ENCODE measurements around the gene KLHL18. TPM values are rescaled to one million over a fixed set of nuclear protein-coding genes. Genes with fewer than 3 reads are reported as not detected.
A peak's percentile ranks its signal among the peaks of the same experiment; 100 is the strongest.

KLHL18 gene
- total and polyA plus RNA-seq, 12 donors = 10.6 to 62.1 (median 28.3) TPM

DNA sequence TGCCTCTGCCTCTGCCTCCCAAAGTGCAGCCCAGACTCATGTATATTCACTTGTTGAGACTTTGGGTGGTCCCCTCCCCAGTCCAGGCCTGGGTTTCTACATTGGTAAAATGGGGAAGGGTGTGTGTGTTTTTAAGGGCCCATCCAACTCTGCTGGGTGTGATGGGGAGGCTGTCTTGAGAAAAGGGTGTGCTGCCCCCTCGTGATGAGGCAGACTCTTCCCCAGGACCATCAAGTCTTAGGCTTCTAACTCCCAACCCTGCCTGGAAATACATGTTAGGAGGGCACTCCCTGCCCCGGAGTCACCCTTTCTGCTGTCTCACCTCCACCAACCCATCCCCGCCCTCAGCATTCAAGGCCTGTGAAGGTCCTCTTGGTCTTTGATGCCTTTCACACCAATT is 93.6 kb downstream of the KLHL18 start:
- Histone ChIP-seq H3K27ac (no peak overlapping the region), H3K9me3 (replicated peaks in 1 of 3) (no peaks in the 10 kb centered on the region), H3K4me3 (no peak overlapping the region), H3K36me3 (replicated peaks in 1 of 2) (no peaks in the 10 kb centered on the region), H3K4me1 (replicated peaks in 1 of 2) (peaks cover 8 to 15% of the 10 kb centered on the region in 2 donors), H3K27me3 (no peaks in the 10 kb centered on the region)
- no peak for DNase-seq
- intact Hi-C loops (cut with DNase I) = no loop called here
- no peak for TF ChIP-seq POLR2A (IDR thresholded peaks at IDR 0.05)
- TF ChIP-seq, protein P1, sequence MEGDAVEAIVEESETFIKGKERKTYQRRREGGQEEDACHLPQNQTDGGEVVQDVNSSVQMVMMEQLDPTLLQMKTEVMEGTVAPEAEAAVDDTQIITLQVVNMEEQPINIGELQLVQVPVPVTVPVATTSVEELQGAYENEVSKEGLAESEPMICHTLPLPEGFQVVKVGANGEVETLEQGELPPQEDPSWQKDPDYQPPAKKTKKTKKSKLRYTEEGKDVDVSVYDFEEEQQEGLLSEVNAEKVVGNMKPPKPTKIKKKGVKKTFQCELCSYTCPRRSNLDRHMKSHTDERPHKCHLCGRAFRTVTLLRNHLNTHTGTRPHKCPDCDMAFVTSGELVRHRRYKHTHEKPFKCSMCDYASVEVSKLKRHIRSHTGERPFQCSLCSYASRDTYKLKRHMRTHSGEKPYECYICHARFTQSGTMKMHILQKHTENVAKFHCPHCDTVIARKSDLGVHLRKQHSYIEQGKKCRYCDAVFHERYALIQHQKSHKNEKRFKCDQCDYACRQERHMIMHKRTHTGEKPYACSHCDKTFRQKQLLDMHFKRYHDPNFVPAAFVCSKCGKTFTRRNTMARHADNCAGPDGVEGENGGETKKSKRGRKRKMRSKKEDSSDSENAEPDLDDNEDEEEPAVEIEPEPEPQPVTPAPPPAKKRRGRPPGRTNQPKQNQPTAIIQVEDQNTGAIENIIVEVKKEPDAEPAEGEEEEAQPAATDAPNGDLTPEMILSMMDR (IDR thresholded peaks at IDR 0.05) = no peak
- WGBS, 4 donors = 85 to 92% (median 86%) methylated on average over 3 of the region's 3 CpGs

DNA sequence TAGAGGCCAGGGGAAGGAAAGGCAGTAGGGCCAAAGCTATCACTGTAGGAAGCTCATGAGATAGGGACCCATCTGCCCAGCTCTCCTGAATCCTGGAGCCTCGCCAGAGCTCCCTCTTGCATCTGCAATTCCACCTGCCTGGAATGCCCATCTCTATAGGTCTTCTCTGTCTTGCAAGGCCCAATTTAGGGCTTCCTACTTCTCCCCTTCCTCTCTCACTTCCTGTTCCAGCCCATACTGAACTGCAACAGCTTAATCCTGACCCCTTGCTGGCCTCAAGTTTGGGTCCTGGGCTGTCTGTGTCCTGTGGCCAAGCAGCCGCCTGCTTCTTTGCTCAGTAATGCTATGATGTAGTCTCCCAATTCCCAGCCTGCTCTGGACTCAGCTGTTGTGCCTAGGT is 94.4 kb downstream of the KLHL18 start:
- Histone ChIP-seq H3K36me3 (replicated peaks in 1 of 2) (no peaks in the 10 kb centered on the region), H3K27me3 (no peaks in the 10 kb centered on the region), H3K4me1 (replicated peaks in 1 of 2) (peaks cover 8 to 21% of the 10 kb centered on the region in 2 donors), H3K27ac (no peak overlapping the region), H3K4me3 (no peak overlapping the region), H3K9me3 (replicated peaks in 1 of 3) (no peaks in the 10 kb centered on the region)
- intact Hi-C loops (cut with DNase I) = no loop called here
- no peak for TF ChIP-seq POLR2A (IDR thresholded peaks at IDR 0.05)
- TF ChIP-seq, protein P1 (IDR thresholded peaks at IDR 0.05) = no peak
- WGBS, 4 donors = 61 to 89% (median 77%) methylated on average over 2 of the region's 2 CpGs
- DNase-seq = no peak

DNA sequence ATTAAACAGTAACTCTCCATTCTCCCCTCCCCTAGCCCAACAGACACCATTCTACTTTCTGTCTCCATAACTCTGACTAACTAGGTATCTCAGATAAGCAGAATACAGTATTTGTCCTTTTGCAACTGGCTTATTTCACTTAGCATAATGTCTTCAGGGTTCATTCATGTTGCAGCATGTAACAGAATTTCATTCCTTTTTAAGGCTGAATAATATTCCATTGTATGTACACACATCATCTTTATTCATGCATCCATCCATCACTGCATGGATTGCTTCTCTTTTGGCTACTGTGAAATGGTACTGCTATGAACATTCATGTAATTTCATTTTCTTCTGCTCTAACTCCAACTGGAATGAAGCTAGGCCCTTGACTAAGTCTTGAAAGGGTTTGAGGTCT is 96.1 kb downstream of the KLHL18 start:
- H3K9me3 ChIP-seq (replicated peaks in 1 of 3) = no peaks in the 10 kb centered on the region
- H3K27me3 ChIP-seq = no peaks in the 10 kb centered on the region
- no peak overlapping the region for H3K27ac ChIP-seq
- H3K36me3 ChIP-seq (replicated peaks in 1 of 2) = no peaks in the 10 kb centered on the region
- intact Hi-C loops (cut with DNase I) = no loop called here
- H3K4me3 ChIP-seq = no peak overlapping the region
- no peak for DNase-seq
- TF ChIP-seq, protein P1 (IDR thresholded peaks at IDR 0.05) = no peak
- no peak for TF ChIP-seq POLR2A (IDR thresholded peaks at IDR 0.05)
- H3K4me1 ChIP-seq (replicated peaks in 1 of 2) = peaks cover 8 to 33% of the 10 kb centered on the region in 2 donors

DNA sequence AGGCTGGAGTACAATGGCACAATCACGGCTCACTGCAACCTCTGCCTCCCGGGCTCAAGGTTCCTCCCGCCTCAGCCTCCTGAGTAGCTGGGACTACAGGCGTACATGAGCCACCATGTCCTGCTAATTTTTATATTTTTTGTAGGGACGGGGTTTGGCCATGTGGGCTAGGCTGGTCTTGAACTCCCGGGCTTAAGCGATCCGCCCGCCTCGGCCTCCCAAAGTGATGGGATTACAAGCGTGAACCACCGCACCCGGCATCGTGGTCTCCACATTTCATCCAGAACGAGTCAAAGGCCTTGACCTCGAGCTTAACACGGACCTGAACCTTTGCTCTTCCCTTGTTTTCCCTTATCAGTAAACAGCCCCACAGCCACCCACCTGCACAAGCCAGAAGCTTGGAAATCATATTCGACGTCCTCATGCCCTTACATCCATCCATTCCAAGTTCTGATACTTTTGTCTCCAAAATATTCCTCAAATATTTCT is 96.7 kb downstream of the KLHL18 start:
- intact Hi-C loops (cut with DNase I) = no loop called here
- Histone ChIP-seq H3K4me1 (replicated peaks in 1 of 2) (peaks cover 8 to 33% of the 10 kb centered on the region in 2 donors), H3K36me3 (replicated peaks in 1 of 2) (no peaks in the 10 kb centered on the region), H3K27me3 (no peaks in the 10 kb centered on the region), H3K9me3 (replicated peaks in 1 of 3) (no peaks in the 10 kb centered on the region), H3K27ac (peak overlapping the region in 1 of 5 donors; percentile 99), H3K4me3 (peak overlapping the region in 1 of 4 donors; percentile 76)
- TF ChIP-seq, protein P1 (IDR thresholded peaks at IDR 0.05) = no peak
- no peak for TF ChIP-seq POLR2A (IDR thresholded peaks at IDR 0.05)
- DNase-seq = peak in 2 of 7 donors; percentile 39 to 72
- WGBS, 4 donors = 70 to 75% (median 72%) methylated on average over 17 to 19 of the region's 19 CpGs

Measured in adrenal gland (tissue), 12 donors.